A673 (cell line): ENCODE measurements around the gene RNH1.

Experiments
- EZH2 ChIP-seq: fragments of 200-600 bp; sonication (generic); IDR thresholded peaks from 2 replicates; pipeline ENCODE4 v1.6.1; 2017; ENCODE audit warnings: borderline replicate concordance, low read depth, mild to moderate bottlenecking, mixed read lengths, antibody characterized with exemption, low read length; ENCODE audit not compliant: poor library complexity, severe bottlenecking
- TF ChIP-seq, protein P1 (sequence below): fragments of 300-800, 200-600 bp; sonication (generic); conservative IDR thresholded peaks from 2 replicates; pipeline ENCODE4 v1.5.1; 2017; ENCODE audit warnings: low read depth, mild to moderate bottlenecking, antibody characterized with exemption, low read length, moderate library complexity, mixed read lengths

DNA sequence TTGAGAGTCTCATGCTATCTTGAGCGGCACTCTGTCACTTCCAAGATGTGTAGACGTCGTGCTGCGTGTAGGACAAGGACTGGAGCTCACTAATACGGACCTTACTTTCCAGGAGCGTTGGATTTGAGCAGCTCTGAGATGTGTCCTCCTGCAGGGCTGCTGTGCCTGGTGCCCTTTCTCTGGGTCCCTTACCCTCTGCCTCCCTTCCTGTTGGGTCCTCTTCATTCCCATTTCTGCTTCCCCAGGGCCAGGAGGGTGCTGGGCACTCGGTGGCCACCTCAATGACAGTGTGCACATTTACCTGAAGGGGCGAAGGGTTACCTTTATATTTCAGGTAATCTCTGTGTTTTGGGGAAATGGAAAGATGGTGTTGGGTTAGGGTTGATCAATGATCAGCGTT, 53.0 kb downstream of the RNH1 start:
- TF ChIP-seq, protein P1, sequence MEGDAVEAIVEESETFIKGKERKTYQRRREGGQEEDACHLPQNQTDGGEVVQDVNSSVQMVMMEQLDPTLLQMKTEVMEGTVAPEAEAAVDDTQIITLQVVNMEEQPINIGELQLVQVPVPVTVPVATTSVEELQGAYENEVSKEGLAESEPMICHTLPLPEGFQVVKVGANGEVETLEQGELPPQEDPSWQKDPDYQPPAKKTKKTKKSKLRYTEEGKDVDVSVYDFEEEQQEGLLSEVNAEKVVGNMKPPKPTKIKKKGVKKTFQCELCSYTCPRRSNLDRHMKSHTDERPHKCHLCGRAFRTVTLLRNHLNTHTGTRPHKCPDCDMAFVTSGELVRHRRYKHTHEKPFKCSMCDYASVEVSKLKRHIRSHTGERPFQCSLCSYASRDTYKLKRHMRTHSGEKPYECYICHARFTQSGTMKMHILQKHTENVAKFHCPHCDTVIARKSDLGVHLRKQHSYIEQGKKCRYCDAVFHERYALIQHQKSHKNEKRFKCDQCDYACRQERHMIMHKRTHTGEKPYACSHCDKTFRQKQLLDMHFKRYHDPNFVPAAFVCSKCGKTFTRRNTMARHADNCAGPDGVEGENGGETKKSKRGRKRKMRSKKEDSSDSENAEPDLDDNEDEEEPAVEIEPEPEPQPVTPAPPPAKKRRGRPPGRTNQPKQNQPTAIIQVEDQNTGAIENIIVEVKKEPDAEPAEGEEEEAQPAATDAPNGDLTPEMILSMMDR, result no peak
- TF ChIP-seq EZH2, result no peak
